NCI-H774 (cell line): ENCODE measurements around the gene CT47C1.
A peak's percentile ranks its signal among the peaks of the same experiment; 100 is the strongest.

ENCODE experiments used
- DNase-seq: peaks from one replicate; lab custom pipeline; 2025; lab: John Stamatoyannopoulos, UW

Gene CT47C1

DNA sequence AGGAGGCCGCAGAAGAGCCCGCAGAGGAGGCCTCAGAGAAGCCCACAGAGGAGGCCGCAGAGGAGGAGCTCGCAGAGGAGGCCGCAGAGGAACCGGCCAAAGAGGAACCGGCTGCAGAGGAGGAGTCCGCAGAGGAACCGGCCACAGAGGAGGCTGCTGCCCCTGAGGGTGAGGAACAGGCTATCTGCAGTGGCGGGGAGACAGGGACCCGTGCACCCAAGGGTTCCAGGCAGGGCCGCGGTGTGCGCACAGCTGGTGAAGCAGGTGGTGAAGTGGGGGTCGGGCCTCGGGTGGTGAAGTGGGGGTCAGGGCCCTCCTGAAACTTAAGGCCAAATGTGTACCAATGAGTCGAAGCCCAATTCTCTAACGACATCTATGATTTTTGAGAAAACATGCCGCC is 1.1 kb downstream of the CT47C1 start:
- no peak for DNase-seq

GRCh38 chrX:119075270-119076025 is 2.7 kb downstream of the CT47C1 start:
- peak; percentile 39 for DNase-seq

- DNase-seq: no peak
Observed at GRCh38 chrX:119082278-119082677, 9.5 kb downstream of the CT47C1 start.

GRCh38 chrX:119084766-119085165 is 12.0 kb downstream of the CT47C1 start:
- DNase-seq: no peak

GRCh38 chrX:119087121-119087520 is 14.3 kb downstream of the CT47C1 start:
- DNase-seq: no peak

GRCh38 chrX:119089619-119090018 is 16.8 kb downstream of the CT47C1 start:
- DNase-seq: no peak

DNA sequence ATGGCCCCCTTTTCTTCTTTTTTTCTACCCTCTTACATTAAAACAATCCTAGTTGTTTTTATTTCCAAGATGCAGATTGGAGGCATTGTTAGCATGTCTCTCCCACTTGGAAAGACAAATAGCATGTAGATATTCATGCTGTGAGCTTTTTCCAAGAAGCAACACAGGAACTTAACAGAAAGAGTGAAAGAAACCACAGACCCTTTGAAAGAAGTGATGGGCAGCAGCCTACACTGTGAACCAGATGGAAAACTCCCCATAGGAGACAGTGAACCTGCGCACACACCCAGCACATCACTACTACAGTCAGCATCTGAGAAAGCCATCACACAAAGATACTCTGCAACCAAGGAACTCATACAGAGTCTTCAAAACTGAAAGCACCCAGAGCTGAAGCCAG is 17.8 kb downstream of the CT47C1 start:
- no peak for DNase-seq

GRCh38 chrX:119093991-119094735 is 21.4 kb downstream of the CT47C1 start:
- DNase-seq: peak; percentile 37

- no peak for DNase-seq
Observed at GRCh38 chrX:119094819-119095218, 22.0 kb downstream of the CT47C1 start.

GRCh38 chrX:119095936-119096335 is 23.1 kb downstream of the CT47C1 start:
- DNase-seq: no peak

GRCh38 chrX:119101168-119101567 is 28.4 kb downstream of the CT47C1 start:
- no peak for DNase-seq

DNA sequence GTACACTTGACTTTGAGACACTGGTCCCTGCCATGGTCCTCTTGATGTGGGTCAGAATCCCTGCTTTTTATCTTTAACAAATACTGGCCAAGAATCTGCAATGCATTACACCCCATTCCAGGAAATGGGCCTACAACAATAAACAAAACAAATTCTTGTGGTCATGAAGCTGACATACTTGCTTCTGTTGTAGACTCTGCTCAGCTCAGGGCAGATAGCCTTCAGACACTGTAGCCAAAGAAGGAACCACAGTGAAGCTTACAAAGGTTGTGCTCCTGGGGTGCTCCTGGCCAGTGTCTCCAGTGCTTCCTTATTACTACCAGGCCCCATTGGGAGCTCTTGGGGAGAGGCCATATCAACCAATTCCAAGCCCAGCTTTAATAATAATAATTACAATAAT is 33.0 kb downstream of the CT47C1 start:
- DNase-seq: no peak

DNA sequence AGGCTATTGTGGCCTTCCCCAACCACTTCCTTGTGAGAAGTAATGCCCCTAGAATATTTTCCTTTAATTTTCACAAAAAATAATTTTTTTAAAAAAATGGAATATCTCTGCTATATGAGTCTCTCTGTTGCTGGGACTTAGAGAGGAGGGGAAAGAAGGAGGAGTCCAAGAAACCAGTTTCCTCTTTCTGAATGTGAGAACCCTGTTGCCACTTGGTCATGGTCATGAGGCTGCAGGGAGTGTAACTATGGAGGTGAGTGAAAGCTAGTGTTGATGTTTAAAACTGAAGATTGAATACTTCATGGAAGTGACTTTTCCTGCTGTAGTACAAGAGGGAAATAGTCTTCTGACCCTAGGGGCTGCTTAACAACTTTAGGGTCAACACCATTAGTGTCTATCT is 34.4 kb downstream of the CT47C1 start:
- no peak for DNase-seq

GRCh38 chrX:119118780-119119395 is 46.1 kb downstream of the CT47C1 start:
- DNase-seq: peak; percentile 3

GRCh38 chrX:119121341-119121740 is 48.5 kb downstream of the CT47C1 start:
- DNase-seq: no peak
